Pancreas (tissue), 10 donors: ENCODE results near the gene MTIF3. TPM values are rescaled to one million over a fixed set of nuclear protein-coding genes. Genes with fewer than 3 reads are reported as not detected.

Experiments
- ATAC-seq, 4 donors: fragments of 200-7000 bp; cut with Tn5 transposase; one replicate each; pipeline versions ENCODE4 v1.8.0 to v1.9.1; 2020; ENCODE audit warnings: mild to moderate bottlenecking in 4 of 4, moderate library complexity in 4 of 4
- DNase-seq, 6 donors: peaks; one replicate each; pipeline ENCODE4 v3.0.0-alpha.2; 2020
- FAIRE-seq: peaks from 2 replicates; lab custom pipeline; 2012; peaks lifted over from hg19 to GRCh38; lab: Jason Lieb, UNC
- H3K27ac ChIP-seq, 4 donors: fragments of 200-600 bp; sonication (generic); 1 replicate in 3 of 4; 2 replicates in 1 of 4; pipeline versions ENCODE4 v1.5.0 to v1.8.0; 2020
- H3K27me3 ChIP-seq, 4 donors: fragments of 200-600 bp; one replicate each; pipeline ENCODE4 v1.8.0; 2021
- H3K36me3 ChIP-seq, 3 donors: fragments of 200-600 bp; sonication (generic) in 1 of 3; one replicate each; pipeline versions ENCODE4 v1.5.0 to v1.8.0; 2020 to 2021
- H3K4me1 ChIP-seq, 3 donors: fragments of 200-600 bp; one replicate each; pipeline ENCODE4 v1.8.0; 2021
- H3K4me3 ChIP-seq, 4 donors: fragments of 200-600 bp; sonication (generic) in 2 of 4; one replicate each; pipeline versions ENCODE4 v1.5.0 to v1.8.0; 2020 to 2021
- H3K9me3 ChIP-seq, 4 donors: fragments of 200-600 bp; one replicate each; pipeline ENCODE4 v1.8.0; 2021
- WGBS, 2 donors: extraction: QIAGEN DNeasy Blood & Tissue Kit; methylation state at CpG; one replicate each; pipeline ENCODE4 v1.1.7; 2013; 5-methylcytosine and 5-hydroxymethylcytosine counted together
- intact Hi-C, 3 donors: fragments of 100-400 bp; cut with DNase I; formaldehyde crosslinking; loops; one replicate each; pipeline versions ENCODE4 v1.11.1 to v1.14.2; 2022
- polyA plus RNA-seq, 2 donors: library from polyadenylated mRNA; stranded (reverse); fragments of 200-250 nt; gene quantifications; one replicate each; pipeline ENCODE4 v1.2.3, GENCODE V29; 2013
- total RNA-seq, 6 donors: library from RNA; stranded (reverse); fragmentation: NEBNext Ultra II Directional in 4 of 6; extraction: Animal tissue kit (Norgen Biotek cat#: 25700) in 4 of 6; gene quantifications; one replicate each; pipeline versions ENCODE4 v1.2.1 to v1.2.4, GENCODE V29; 2021 to 2023
- TF ChIP-seq, protein P1 (sequence below), 4 donors: fragments of 200-600 bp; sonication (generic) in 3 of 4; IDR thresholded peaks; one replicate each; pipeline versions ENCODE4 v1.5.0 to v1.8.0; 2021; ENCODE audit warnings: antibody characterized with exemption in 4 of 4
- donor health status: healthy with polysubstance abuse.
- donor health status: DM: no; HTN: no; CAD: no; lungs with moderate emphysema.
- donor health status: DM: no; HTN: no; CAD: no.
- donor health status: control.
- donor health status: control.
- donor health status: Bipolar disorder and iron deficiency.
- donor health status: DM: yes; HTN: yes; CAD: no.
- donor health status: DM: no; HTN: no; CAD: no.
- donor health status: DM: no; HTN: no; CAD: no.
- donor health status: DM: yes; HTN: yes; CAD: no.

MTIF3 gene, protein sequence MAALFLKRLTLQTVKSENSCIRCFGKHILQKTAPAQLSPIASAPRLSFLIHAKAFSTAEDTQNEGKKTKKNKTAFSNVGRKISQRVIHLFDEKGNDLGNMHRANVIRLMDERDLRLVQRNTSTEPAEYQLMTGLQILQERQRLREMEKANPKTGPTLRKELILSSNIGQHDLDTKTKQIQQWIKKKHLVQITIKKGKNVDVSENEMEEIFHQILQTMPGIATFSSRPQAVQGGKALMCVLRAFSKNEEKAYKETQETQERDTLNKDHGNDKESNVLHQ
- 10 to 100 TPM; 22.3 to 31.7 (median 29.3) TPM for total RNA-seq
- 10 to 100 TPM; 57.7 to 91.4 TPM for polyA plus RNA-seq

DNA sequence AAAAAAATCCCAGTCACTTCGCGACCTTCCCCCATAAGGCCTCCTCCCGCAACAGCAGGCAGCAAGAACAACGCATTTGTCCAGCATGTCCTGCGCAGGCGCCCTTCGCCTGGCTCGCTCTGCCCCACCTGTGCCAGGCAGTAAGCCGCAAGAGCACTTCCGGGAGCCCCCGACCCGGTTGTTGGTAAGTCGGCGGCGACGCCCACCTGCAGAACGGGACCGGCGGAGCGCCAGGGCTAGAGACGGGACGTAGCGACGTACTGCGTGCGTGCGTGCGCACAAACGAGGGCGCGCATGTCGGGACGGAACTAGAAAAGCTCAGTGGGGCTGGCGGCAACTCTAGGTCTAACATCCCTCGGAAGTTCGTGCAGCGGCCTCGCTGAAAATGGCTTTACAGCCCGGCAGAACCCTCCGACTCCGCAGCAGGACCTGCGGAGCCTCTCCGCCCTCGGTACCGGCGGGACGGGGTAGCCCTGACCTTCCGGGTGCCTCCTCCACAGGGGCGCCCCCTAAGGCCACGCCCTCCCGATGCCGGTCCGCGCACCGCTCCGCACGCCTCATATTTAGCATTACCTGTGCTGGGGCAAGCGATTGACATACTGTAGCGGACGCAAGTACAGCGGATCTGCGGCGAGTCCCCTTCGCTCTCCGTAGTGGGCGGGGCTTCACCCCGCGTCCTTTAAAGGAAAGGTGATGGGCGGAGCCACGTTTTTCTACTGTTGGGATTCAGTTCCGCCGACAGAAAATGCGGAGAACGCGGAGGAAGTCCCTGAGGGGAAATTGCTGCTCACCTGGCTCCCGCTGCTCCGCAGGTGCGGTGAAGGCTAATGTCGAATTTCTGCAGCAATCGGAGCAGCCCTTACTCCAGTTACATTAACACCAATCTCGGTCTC, at the start of gene MTIF3:
Gene MTIF3 (minus strand): TSS at position 629 of the 893 bp plus-strand sequence. CDS start 10,116 bp downstream, outside the sequence.
- FAIRE-seq = peak; percentile 17
- Histone ChIP-seq H3K4me1 (peaks cover 11 to 26% (median 17%) of the 10 kb centered on the region in 3 donors), H3K27me3 (no peaks in the 10 kb centered on the region), H3K27ac (peak within 1 kb of the TSS; percentile 97 to 99 (median 98)), H3K4me3 (peak within 1 kb of the TSS; percentile 68 to 81 (median 78)), H3K36me3 (no peaks in the 10 kb centered on the region), H3K9me3 (no peaks in the 10 kb centered on the region)
- intact Hi-C loops = no loop called here
- TF ChIP-seq, protein P1, sequence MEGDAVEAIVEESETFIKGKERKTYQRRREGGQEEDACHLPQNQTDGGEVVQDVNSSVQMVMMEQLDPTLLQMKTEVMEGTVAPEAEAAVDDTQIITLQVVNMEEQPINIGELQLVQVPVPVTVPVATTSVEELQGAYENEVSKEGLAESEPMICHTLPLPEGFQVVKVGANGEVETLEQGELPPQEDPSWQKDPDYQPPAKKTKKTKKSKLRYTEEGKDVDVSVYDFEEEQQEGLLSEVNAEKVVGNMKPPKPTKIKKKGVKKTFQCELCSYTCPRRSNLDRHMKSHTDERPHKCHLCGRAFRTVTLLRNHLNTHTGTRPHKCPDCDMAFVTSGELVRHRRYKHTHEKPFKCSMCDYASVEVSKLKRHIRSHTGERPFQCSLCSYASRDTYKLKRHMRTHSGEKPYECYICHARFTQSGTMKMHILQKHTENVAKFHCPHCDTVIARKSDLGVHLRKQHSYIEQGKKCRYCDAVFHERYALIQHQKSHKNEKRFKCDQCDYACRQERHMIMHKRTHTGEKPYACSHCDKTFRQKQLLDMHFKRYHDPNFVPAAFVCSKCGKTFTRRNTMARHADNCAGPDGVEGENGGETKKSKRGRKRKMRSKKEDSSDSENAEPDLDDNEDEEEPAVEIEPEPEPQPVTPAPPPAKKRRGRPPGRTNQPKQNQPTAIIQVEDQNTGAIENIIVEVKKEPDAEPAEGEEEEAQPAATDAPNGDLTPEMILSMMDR (IDR thresholded peaks at IDR 0.05) = no peak
- DNase-seq = peak; percentile 94 to 97 (median 96)
- 0 to 1% methylated on average over 81 of the region's 81 CpGs for WGBS, 2 donors
- ATAC-seq = peak; percentile 89 to 95 (median 90)

DNA sequence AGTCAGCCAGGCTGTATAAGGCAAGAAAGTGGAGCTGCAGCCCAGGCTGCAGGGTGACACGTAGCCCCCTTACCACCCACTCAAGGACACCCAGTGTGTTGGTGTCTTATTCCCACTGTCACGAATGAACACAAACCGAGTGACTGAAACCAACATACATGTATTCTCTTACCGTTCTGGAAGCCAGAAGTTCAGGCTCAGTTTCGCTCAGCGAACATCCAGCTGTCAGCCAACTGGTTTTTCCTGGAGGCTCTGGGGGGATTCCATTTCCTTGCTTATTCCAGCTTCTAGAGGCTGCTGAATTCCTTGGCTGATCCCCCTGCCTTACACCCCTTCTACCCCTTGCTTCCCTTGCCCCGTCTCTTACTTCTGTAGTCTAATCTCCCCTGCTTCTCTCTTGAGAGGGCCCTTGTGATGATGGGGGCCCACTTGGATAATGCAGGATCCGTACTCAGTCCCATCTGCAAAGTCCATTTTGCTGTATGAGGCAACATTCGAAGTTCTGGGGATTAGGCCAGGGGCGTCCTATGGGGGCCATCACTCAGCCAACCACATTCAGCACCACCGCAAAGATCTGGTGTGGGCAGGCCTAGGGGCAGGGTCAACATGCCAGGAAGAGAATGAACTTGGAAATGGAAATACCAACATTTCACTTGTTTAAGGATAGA, 47.3 kb upstream of the MTIF3 start:
- TF ChIP-seq, protein P1 (IDR thresholded peaks at IDR 0.05) = no peak
- no peaks in the 10 kb centered on the region for H3K36me3 ChIP-seq
- no peak overlapping the region for H3K27ac ChIP-seq
- WGBS, 2 donors = 83 to 90% methylated on average over 11 of the region's 11 CpGs
- H3K4me1 ChIP-seq = no peaks in the 10 kb centered on the region
- FAIRE-seq (no peak), ATAC-seq (no peak), DNase-seq (no peak)
- no peaks in the 10 kb centered on the region for H3K27me3 ChIP-seq
- intact Hi-C loops = no loop called here
- H3K9me3 ChIP-seq = no peaks in the 10 kb centered on the region
- no peak overlapping the region for H3K4me3 ChIP-seq

DNA sequence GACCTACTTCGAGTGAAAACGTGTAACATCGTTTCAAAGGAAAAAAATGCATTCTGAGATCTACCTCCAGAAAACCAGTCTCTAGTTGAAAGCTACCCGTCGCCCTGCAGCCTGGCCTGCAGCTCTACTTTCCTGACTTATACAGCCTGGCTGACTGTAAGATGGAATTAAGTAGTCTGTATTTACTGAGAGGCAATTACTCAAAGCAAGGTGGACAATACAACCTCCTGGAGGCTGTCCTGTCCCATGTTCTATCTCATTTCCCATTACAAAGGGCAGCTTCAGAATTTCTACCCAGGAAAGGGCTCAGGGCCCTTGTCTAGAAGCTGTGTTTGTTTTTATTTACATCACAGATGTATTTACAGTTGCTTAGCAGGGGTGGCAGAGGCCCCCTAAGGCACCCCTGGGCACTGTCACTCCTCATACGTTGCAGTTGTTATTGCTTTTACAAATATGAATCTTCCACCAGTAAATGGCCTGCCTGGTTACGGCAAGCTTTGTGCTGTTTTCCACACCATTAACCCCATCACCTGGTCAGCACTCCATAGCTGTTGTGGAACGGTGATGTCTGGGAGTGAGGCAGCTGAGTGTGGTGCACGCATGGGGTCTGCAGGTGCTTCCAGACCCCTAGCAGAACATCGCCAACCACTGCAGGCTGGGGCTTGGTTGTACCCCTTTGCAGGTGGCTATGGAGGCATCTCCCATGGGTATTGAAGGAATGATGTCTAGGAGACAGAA, 46.3 kb upstream of the MTIF3 start:
- no peak for DNase-seq
- 65 to 69% methylated on average over 10 of the region's 10 CpGs for WGBS, 2 donors

DNA sequence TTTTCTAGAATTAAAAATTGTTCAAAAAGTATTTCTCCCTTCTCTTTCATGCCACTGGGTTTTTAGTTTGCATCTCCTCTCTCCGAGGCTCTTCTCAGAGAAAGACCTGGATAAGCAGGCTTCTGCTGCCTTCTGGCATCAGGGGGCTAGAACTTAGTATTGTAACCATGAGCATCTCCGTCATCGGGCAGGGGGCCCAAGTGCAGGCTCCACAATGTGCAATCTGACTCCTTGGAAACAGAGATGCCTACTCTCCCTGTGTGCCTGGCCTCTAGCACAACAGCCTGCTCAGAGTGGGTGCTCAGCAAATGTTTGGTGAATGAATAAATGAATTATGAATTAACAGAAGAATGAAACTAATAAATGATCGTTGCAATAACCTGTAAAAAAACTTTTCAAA, 45.6 kb upstream of the MTIF3 start:
- no peaks in the 10 kb centered on the region for H3K4me1 ChIP-seq
- H3K4me3 ChIP-seq = no peak overlapping the region
- ATAC-seq (no peak), FAIRE-seq (no peak), DNase-seq (no peak)
- no peaks in the 10 kb centered on the region for H3K9me3 ChIP-seq
- no peaks in the 10 kb centered on the region for H3K27me3 ChIP-seq
- WGBS, 2 donors = 62 to 80% methylated on average over 4 of the region's 4 CpGs
- intact Hi-C loops = no loop called here
- no peak overlapping the region for H3K27ac ChIP-seq
- TF ChIP-seq, protein P1 (IDR thresholded peaks at IDR 0.05) = no peak
- no peaks in the 10 kb centered on the region for H3K36me3 ChIP-seq

More for the DNA sequence above, 46.3 kb upstream of the MTIF3 start:
- Histone ChIP-seq H3K4me3 (no peak overlapping the region), H3K4me1 (no peaks in the 10 kb centered on the region), H3K27me3 (no peaks in the 10 kb centered on the region), H3K36me3 (no peaks in the 10 kb centered on the region), H3K9me3 (no peaks in the 10 kb centered on the region), H3K27ac (no peak overlapping the region)
- intact Hi-C loops = no loop called here
- TF ChIP-seq, protein P1 (IDR thresholded peaks at IDR 0.05) = no peak
- ATAC-seq (peak in 2 of 4 donors; percentile 66 to 80), FAIRE-seq (no peak)
